Measurements from ENCODE around the gene NCF2. TPM values are rescaled to one million over a fixed set of nuclear protein-coding genes. Genes with fewer than 3 reads are reported as not detected.

Gene NCF2
- total RNA-seq, 1 donor from 2014 or later = not detected

Other genes starting within 250 kb of the NCF2 start
- gene NMNAT2, start 172.1 kb downstream of the NCF2 start, total RNA-seq = 5.3 and 7.8 TPM in 2 replicates
- gene SMG7, start 118.0 kb downstream of the NCF2 start, total RNA-seq = 20.0 and 24.0 TPM in 2 replicates
- 74.5 and 76.0 TPM in 2 replicates for gene ARPC5, start 45.3 kb upstream of the NCF2 start, total RNA-seq
- not detected in 2 replicates for gene APOBEC4, start 62.9 kb upstream of the NCF2 start, total RNA-seq
- 5.4 and 6.3 TPM in 2 replicates for gene RGL1, start 214.7 kb upstream of the NCF2 start, total RNA-seq